Suprapubic skin (tissue), 4 donors: ENCODE measurements around the gene PRDM1. TPM values are rescaled to one million over a fixed set of nuclear protein-coding genes. Genes with fewer than 3 reads are reported as not detected.

Experiments
- DNase-seq, 2 donors: peaks; one replicate each; pipeline ENCODE4 v3.0.0-alpha.2; 2019; ENCODE audit warnings: low spot score in 2 of 2
- H3K27ac ChIP-seq: fragments of 200-600 bp; sonication (generic); one replicate; pipeline ENCODE4 v1.5.1; 2019
- H3K27me3 ChIP-seq: fragments of 200-600 bp; sonication (generic); one replicate; pipeline ENCODE4 v1.5.1; 2019
- H3K36me3 ChIP-seq: fragments of 200-600 bp; sonication (generic); one replicate; pipeline ENCODE4 v1.5.1; 2019
- H3K4me1 ChIP-seq: fragments of 200-600 bp; sonication (generic); one replicate; pipeline ENCODE4 v1.5.1; 2019
- H3K4me3 ChIP-seq: fragments of 200-600 bp; sonication (generic); one replicate; pipeline ENCODE4 v1.5.1; 2019; ENCODE audit warnings: mild to moderate bottlenecking
- H3K9me3 ChIP-seq: fragments of 200-600 bp; sonication (generic); one replicate; pipeline ENCODE4 v1.5.1; 2019
- EP300 ChIP-seq: sonication (generic); formaldehyde crosslinking; IDR thresholded peaks from one replicate; pipeline ENCODE4 v1.6.1; 2017; ENCODE audit warnings: antibody characterized with exemption
- POLR2A ChIP-seq, 2 donors: fragments of 450-650 bp; IDR thresholded peaks; one replicate each; pipeline ENCODE4 v1.6.1; 2017; ENCODE audit warnings: antibody characterized with exemption in 2 of 2, mild to moderate bottlenecking in 2 of 2, moderate library complexity in 2 of 2
- POLR2AphosphoS5 ChIP-seq, 3 donors: sonication (generic); formaldehyde crosslinking; IDR thresholded peaks; one replicate each; pipeline ENCODE4 v1.6.1; 2017; ENCODE audit warnings: antibody characterized with exemption in 3 of 3
- WGBS: methylation state at CpG from one replicate; pipeline ENCODE4 v1.1.5; 2018; 5-methylcytosine and 5-hydroxymethylcytosine counted together
- total RNA-seq, 4 donors: library from RNA; depleted of rRNA; stranded (reverse); fragments of >200 nt; gene quantifications; one replicate each; pipeline ENCODE4 v1.1.0, GENCODE V29; 2016
- TF ChIP-seq, protein P1 (sequence below), 2 donors: fragments of 200-600 bp in 1 of 2; fragments of 450-650 bp in 1 of 2; sonication (generic) in 1 of 2; IDR thresholded peaks; one replicate each; pipeline ENCODE4 v1.5.1; 2016 to 2019; ENCODE audit warnings: antibody characterized with exemption in 2 of 2, mild to moderate bottlenecking in 1 of 2, moderate library complexity in 1 of 2

Gene PRDM1
- total RNA-seq, 4 donors from 2014 or later: 10.9 to 47.7 (median 27.8) TPM

DNA sequence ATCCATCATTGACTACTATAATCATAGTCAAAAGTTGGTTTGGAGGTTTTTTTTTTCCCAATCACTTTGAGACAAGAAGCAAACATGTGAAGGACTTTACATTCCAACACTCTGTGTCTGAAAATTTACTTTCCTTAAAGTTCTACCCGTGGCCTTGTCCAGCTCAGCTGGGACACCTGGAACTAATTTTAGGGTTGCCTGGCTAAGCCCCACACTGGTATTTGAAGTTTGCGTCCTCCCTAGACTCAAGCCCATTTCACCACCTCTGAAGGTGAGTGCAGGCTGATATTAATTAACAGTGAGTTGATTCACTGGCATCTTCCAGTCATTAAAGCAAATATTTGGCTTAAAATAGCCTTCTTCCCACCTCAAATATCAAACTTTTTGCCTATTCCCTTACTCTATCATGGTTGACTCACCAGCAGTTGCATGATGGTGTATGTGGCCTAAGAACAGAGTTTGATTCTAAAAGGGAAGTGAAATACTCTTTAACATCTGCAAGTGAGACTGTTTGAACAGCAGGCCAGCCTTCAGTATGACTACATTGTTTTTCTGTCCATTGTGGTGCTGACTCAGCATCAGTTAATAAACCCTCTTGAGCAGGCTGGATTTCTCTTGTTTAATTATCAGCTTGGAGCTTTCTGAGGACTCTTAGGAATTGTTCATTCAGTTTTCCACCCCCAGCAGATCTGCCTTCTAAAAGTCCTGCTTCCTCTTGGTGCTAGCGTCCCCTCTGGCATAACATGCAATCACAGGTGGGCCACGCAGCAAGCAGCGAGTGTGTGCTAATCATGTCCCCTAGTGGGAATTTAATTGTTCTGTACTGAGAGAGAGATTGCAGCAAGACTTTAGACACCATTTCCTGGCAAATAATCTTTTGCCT, 1.8 kb upstream of the PRDM1 start:
- WGBS: 63% methylated on average over 5 of the region's 5 CpGs
- TF ChIP-seq, protein P1, sequence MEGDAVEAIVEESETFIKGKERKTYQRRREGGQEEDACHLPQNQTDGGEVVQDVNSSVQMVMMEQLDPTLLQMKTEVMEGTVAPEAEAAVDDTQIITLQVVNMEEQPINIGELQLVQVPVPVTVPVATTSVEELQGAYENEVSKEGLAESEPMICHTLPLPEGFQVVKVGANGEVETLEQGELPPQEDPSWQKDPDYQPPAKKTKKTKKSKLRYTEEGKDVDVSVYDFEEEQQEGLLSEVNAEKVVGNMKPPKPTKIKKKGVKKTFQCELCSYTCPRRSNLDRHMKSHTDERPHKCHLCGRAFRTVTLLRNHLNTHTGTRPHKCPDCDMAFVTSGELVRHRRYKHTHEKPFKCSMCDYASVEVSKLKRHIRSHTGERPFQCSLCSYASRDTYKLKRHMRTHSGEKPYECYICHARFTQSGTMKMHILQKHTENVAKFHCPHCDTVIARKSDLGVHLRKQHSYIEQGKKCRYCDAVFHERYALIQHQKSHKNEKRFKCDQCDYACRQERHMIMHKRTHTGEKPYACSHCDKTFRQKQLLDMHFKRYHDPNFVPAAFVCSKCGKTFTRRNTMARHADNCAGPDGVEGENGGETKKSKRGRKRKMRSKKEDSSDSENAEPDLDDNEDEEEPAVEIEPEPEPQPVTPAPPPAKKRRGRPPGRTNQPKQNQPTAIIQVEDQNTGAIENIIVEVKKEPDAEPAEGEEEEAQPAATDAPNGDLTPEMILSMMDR (IDR thresholded peaks at IDR 0.05): peak in 1 of 2 donors; percentile 46
- no peak for TF ChIP-seq POLR2A (IDR thresholded peaks at IDR 0.05)
- no peak for TF ChIP-seq EP300
- no peak for TF ChIP-seq POLR2AphosphoS5 (IDR thresholded peaks at IDR 0.05)
- Histone ChIP-seq H3K27ac (peak overlapping the region; percentile 67), H3K9me3 (no peaks in the 10 kb centered on the region), H3K4me1 (peaks cover 30% of the 10 kb centered on the region), H3K27me3 (peaks cover 3% of the 10 kb centered on the region), H3K36me3 (no peaks in the 10 kb centered on the region), H3K4me3 (no peak overlapping the region)
- DNase-seq: no peak

DNA sequence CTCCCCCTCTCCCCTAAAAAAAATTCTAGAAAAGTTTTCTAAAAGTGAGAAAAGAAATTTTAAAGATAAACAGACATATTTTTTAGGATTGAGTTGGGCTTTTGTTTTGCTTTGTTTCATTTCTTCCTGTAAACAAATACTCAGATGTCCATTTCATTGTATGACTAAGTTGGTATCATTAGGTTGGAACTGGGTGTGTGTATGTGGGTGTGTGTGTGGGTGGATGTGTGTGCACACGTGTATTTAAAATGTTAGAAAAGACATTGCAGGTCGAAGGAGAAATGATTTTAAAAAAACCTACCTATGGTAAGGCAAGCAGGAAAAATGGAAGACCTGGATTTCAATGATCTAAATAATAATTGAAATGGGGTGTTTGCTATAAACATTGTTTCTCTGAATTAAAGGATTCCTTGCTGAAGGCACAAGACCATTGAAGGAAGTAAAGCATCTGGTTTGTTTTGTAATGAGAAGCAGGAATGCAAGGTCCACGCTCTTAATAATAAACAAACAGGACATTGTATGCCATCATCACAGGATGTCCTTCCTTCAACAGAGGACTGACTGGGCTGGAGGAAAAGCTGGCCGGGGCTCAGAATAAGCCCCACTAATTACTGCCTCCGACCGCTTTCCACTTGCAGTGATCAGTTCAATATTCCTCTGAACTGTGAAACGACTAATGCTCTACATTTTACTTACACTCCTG, 996 bp upstream of the PRDM1 start:
- TF ChIP-seq, protein P1 (IDR thresholded peaks at IDR 0.05): no peak
- TF ChIP-seq POLR2AphosphoS5 (IDR thresholded peaks at IDR 0.05) (no peak), POLR2A (IDR thresholded peaks at IDR 0.05) (no peak), EP300 (no peak)
- Histone ChIP-seq H3K27me3 (peaks cover 3% of the 10 kb centered on the region), H3K36me3 (no peaks in the 10 kb centered on the region), H3K4me3 (peak overlapping the region; percentile 55), H3K9me3 (no peaks in the 10 kb centered on the region), H3K4me1 (peaks cover 30% of the 10 kb centered on the region), H3K27ac (peak overlapping the region; percentile 67)
- WGBS: 37% methylated on average over 7 of the region's 7 CpGs
- no peak for DNase-seq

DNA sequence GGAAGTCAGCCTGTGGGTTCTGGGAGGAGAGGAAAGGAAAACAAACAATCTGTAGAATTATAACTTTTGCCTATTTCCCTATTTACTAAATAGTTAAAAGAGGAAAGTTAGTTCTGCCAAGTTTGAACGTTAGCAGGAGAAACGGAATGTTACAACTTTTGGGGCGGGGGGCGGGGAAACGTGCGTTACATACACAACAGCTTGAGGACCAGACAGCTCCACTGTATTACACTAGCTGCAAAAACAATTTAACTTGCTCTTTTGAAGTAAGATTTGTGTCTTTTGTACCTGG, 498 bp upstream of the PRDM1 start:
- TF ChIP-seq EP300: no peak
- TF ChIP-seq POLR2AphosphoS5 (IDR thresholded peaks at IDR 0.05): no peak
- TF ChIP-seq, protein P1 (IDR thresholded peaks at IDR 0.05): no peak
- TF ChIP-seq POLR2A (IDR thresholded peaks at IDR 0.05): no peak
- 3% methylated on average over 6 of the region's 6 CpGs for WGBS
- peaks cover 30% of the 10 kb centered on the region for H3K4me1 ChIP-seq
- no peak for DNase-seq
- peak overlapping the region; percentile 55 for H3K4me3 ChIP-seq
- no peaks in the 10 kb centered on the region for H3K9me3 ChIP-seq
- no peaks in the 10 kb centered on the region for H3K36me3 ChIP-seq
- peaks cover 3% of the 10 kb centered on the region for H3K27me3 ChIP-seq
- peak overlapping the region; percentile 67 for H3K27ac ChIP-seq

DNA sequence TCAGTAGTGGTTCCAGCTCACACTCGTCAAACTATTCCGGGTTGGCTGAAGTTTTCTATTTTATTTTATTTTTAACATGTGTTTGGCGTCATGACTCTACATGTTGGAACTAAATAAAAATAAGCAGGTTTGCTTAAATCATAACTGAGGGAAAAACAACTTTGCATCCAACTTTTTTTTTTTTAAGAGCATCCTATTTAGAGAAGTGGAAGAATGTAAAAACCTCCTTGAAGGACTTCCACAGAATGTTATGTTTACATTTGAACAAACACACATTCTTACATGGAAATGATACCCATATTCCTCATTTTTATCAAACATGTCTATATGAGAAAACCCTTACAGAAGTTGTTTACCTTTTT, 659 bp downstream of the PRDM1 start:
- Histone ChIP-seq H3K27ac (peak overlapping the region; percentile 42), H3K9me3 (no peaks in the 10 kb centered on the region), H3K36me3 (no peaks in the 10 kb centered on the region), H3K4me3 (peak overlapping the region; percentile 55), H3K4me1 (peaks cover 30% of the 10 kb centered on the region), H3K27me3 (peaks cover 3% of the 10 kb centered on the region)
- WGBS: 3% methylated on average over 3 of the region's 3 CpGs
- DNase-seq: no peak
- no peak for TF ChIP-seq EP300
- TF ChIP-seq POLR2A (IDR thresholded peaks at IDR 0.05): no peak
- TF ChIP-seq, protein P1 (IDR thresholded peaks at IDR 0.05): no peak
- TF ChIP-seq POLR2AphosphoS5 (IDR thresholded peaks at IDR 0.05): no peak
